K562 (cell line): ENCODE measurements around the gene AANAT. TPM values are rescaled to one million over a fixed set of nuclear protein-coding genes. Genes with fewer than 3 reads are reported as not detected.
A peak's percentile ranks its signal among the peaks of the same experiment; 100 is the strongest.

Experiments
- ARID1B ChIP-seq: fragments of 450-650 bp; IDR thresholded peaks from 2 replicates; pipeline ENCODE4 v1.6.1; 2016; ENCODE audit warnings: antibody characterized with exemption, mild to moderate bottlenecking, inconsistent platforms
- ATF1 ChIP-seq, 2 experiments: fragments of 450-650 bp in 1 of 2; IDR thresholded peaks; 2 replicates each; pipeline ENCODE4 v1.6.1; 2016; ENCODE audit warnings: missing compliant biosample characterization in 1 of 2, missing genetic modification characterization in 1 of 2
- BHLHE40 ChIP-seq: IDR thresholded peaks from 2 replicates; pipeline ENCODE4 v1.6.1; 2011; ENCODE audit warnings: low read length, improper control_type of control experiment
- CEBPB ChIP-seq: fragments of 450-650 bp; IDR thresholded peaks from 2 replicates; pipeline ENCODE4 v1.6.1; 2016; ENCODE audit warnings: missing genetic modification characterization, missing compliant biosample characterization
- EGR1 ChIP-seq: fragments of 450-650 bp; conservative IDR thresholded peaks from 2 replicates; pipeline ENCODE4 v1.6.1; 2017; ENCODE audit warnings: mild to moderate bottlenecking
- KHSRP ChIP-seq: fragments of 450-650 bp; IDR thresholded peaks from 2 replicates; pipeline ENCODE4 v1.6.1; 2017
- L3MBTL2 ChIP-seq: fragments of 450-650 bp; IDR thresholded peaks from 2 replicates; pipeline ENCODE4 v1.6.1; 2016; ENCODE audit warnings: mild to moderate bottlenecking, moderate library complexity
- MNT ChIP-seq, 2 experiments: fragments of 450-650 bp; conservative IDR thresholded peaks; 2 replicates each; pipeline ENCODE4 v1.6.1; 2017; ENCODE audit warnings: mild to moderate bottlenecking in 2 of 2, moderate library complexity in 2 of 2
- NEUROD1 ChIP-seq: fragments of 150-350 bp; IDR thresholded peaks from 2 replicates; pipeline ENCODE4 v1.6.1; 2014; ENCODE audit warnings: borderline replicate concordance, low read length, low read depth; ENCODE audit not compliant: partially characterized antibody
- NONO ChIP-seq, 2 experiments: fragments of 200-400 bp in 1 of 2; fragments of 450-650 bp in 1 of 2; formaldehyde crosslinking in 1 of 2; IDR thresholded peaks; 2 replicates each; pipeline ENCODE4 v1.6.1; 2017; ENCODE audit warnings: low read depth in 2 of 2, mild to moderate bottlenecking in 2 of 2, moderate library complexity in 2 of 2, low read length in 1 of 2
- NR2C1 ChIP-seq, 2 experiments: fragments of 450-650 bp; IDR thresholded peaks; 2 replicates each; pipeline ENCODE4 v1.6.1; 2017; ENCODE audit warnings: mild to moderate bottlenecking in 2 of 2, antibody characterized with exemption in 1 of 2, inconsistent platforms in 1 of 2, missing compliant biosample characterization in 1 of 2, missing genetic modification characterization in 1 of 2
- RB1 ChIP-seq: fragments of 450-650 bp; IDR thresholded peaks from 2 replicates; pipeline ENCODE4 v1.6.1; 2017; ENCODE audit warnings: low read depth, mild to moderate bottlenecking
- SMAD2 ChIP-seq: fragments of 150-350 bp; IDR thresholded peaks from 2 replicates; pipeline ENCODE4 v1.6.1; 2014; ENCODE audit warnings: low read depth, mild to moderate bottlenecking, low read length
- SRSF9 ChIP-seq: fragments of 200-400 bp; formaldehyde crosslinking; IDR thresholded peaks from 2 replicates; pipeline ENCODE4 v1.6.1; 2017; ENCODE audit warnings: low read depth, low read length, borderline replicate concordance
- TEAD4 ChIP-seq, 2 experiments: sonication (generic) in 1 of 2; formaldehyde crosslinking in 1 of 2; IDR thresholded peaks; 2 replicates each; pipeline versions ENCODE4 v1.6.1 to v1.8.0; 2012 to 2022; ENCODE audit warnings: borderline replicate concordance in 1 of 2, inconsistent platforms in 1 of 2, low read length in 1 of 2, mild to moderate bottlenecking in 1 of 2, missing genetic modification reagents in 1 of 2
- ZNF12 ChIP-seq: sonication (generic); formaldehyde crosslinking; IDR thresholded peaks from 2 replicates; pipeline ENCODE4 v1.4.0; 2020; ENCODE audit warnings: mild to moderate bottlenecking, missing genetic modification reagents
- ZNF263 ChIP-seq: sonication (generic); formaldehyde crosslinking; IDR thresholded peaks from 2 replicates; pipeline ENCODE4 v1.8.0; 2022; ENCODE audit warnings: mild to moderate bottlenecking, missing genetic modification reagents, borderline replicate concordance
- ZNF408 ChIP-seq: fragments of 250-450 bp; sonication (Bioruptor Pico); IDR thresholded peaks from 2 replicates; pipeline ENCODE4 v1.4.0; 2020; ENCODE audit warnings: low read depth, mild to moderate bottlenecking, moderate library complexity
- ZNF449 ChIP-seq: fragments of 250-450 bp; sonication (Bioruptor Pico); IDR thresholded peaks from 2 replicates; pipeline ENCODE4 v1.8.0; 2022; ENCODE audit warnings: moderate library complexity, mild to moderate bottlenecking, inconsistent platforms
- polyA plus RNA-seq, 8 experiments: library from polyadenylated mRNA; depleted of rRNA in 4 of 8; stranded (reverse) in 5 of 8; unstranded in 3 of 8; fragments of >200 nt; fragmentation: Nextera tagmentation in 2 of 8; fragmentation: Illumina TruSeq in 1 of 8; extraction: Ambion mirVana in 2 of 8; extraction: Trizol in 1 of 8; gene quantifications; 2 replicates each; pipeline versions ENCODE4 v1.2.1 to v1.2.3, GENCODE V29; 2011 to 2014; ENCODE audit warnings: inconsistent platforms in 1 of 8, missing spikeins in 1 of 8
- total RNA-seq, 7 experiments: library from RNA; depleted of rRNA in 6 of 7; stranded (reverse); fragments of >200 nt in 6 of 7; fragmentation: Illumina TruSeq in 2 of 7; extraction: Trizol in 2 of 7; gene quantifications; 2 replicates each; pipeline versions ENCODE4 v1.2.1 to v1.2.3, GENCODE V29; 2011 to 2021; ENCODE audit warnings: low replicate concordance in 1 of 7
- TF ChIP-seq, protein P1 (sequence below): fragments of 450-650 bp; conservative IDR thresholded peaks from 2 replicates; pipeline ENCODE4 v1.6.1; 2016; ENCODE audit warnings: missing genetic modification characterization, low read depth, mild to moderate bottlenecking, control low read depth, missing compliant biosample characterization
- TF ChIP-seq, protein P2 (sequence below): fragments of 450-650 bp; IDR thresholded peaks from one replicate; pipeline ENCODE4 v1.6.1; 2018; ENCODE audit warnings: mild to moderate bottlenecking, moderate library complexity; ENCODE audit not compliant: partially characterized antibody

The AANAT gene
- total and polyA plus RNA-seq, 9 of the 15 experiments (the other 6 are each of a cell fraction or from before 2014, with no cell fraction given), result not detected

- TF ChIP-seq ZNF408 (CRISPR knock-in tag) (no peak), CEBPB (no peak), KHSRP (no peak), BHLHE40 (0 out of 2 replicates have a peak, but pooled peaks have one; percentile 10), SMAD2 (no peak), SRSF9 (no peak), L3MBTL2 (peak; percentile 73), EGR1 (no peak), MNT (conservative IDR thresholded peaks at IDR 0.05) (peak; percentile 91 to 94), ATF1 (CRISPR knock-in tag; IDR thresholded peaks at IDR 0.05) (no peak), ATF1 (tag; IDR thresholded peaks at IDR 0.05) (peak; percentile 36; the same call in 1 of the 2 replicates), NEUROD1 (peak; percentile 50), ZNF12 (CRISPR knock-in tag) (0 out of 2 replicates have a peak, but pooled peaks have one; percentile 72), ARID1B (0 out of 2 replicates have a peak, but pooled peaks have one; percentile 14), NONO (IDR thresholded peaks at IDR 0.05; ENCODE audit: low read depth in 2 of 2, low read length in 1 of 2) (no peak), ZNF449 (CRISPR knock-in tag) (no peak), NR2C1 (IDR thresholded peaks at IDR 0.05) (no peak), NR2C1 (tag; IDR thresholded peaks at IDR 0.05) (no peak), RB1 (peak; percentile 64), ZNF263 (CRISPR knock-in tag) (peak; percentile 89), TEAD4 (IDR thresholded peaks at IDR 0.05; ENCODE audit: low read length) (no peak), TEAD4 (CRISPR knock-in tag; IDR thresholded peaks at IDR 0.05; ENCODE audit: borderline replicate concordance) (no peak)
- TF ChIP-seq, protein P1, sequence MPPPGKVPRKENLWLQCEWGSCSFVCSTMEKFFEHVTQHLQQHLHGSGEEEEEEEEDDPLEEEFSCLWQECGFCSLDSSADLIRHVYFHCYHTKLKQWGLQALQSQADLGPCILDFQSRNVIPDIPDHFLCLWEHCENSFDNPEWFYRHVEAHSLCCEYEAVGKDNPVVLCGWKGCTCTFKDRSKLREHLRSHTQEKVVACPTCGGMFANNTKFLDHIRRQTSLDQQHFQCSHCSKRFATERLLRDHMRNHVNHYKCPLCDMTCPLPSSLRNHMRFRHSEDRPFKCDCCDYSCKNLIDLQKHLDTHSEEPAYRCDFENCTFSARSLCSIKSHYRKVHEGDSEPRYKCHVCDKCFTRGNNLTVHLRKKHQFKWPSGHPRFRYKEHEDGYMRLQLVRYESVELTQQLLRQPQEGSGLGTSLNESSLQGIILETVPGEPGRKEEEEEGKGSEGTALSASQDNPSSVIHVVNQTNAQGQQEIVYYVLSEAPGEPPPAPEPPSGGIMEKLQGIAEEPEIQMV, result no peak
- TF ChIP-seq, protein P2, sequence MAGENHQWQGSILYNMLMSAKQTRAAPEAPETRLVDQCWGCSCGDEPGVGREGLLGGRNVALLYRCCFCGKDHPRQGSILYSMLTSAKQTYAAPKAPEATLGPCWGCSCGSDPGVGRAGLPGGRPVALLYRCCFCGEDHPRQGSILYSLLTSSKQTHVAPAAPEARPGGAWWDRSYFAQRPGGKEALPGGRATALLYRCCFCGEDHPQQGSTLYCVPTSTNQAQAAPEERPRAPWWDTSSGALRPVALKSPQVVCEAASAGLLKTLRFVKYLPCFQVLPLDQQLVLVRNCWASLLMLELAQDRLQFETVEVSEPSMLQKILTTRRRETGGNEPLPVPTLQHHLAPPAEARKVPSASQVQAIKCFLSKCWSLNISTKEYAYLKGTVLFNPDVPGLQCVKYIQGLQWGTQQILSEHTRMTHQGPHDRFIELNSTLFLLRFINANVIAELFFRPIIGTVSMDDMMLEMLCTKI, result no peak
These were observed 39.3 kb downstream of the AANAT start (continued) for GRCh38 chr17:76506408-76507345.
